Neural cell (in vitro differentiated cells): ENCODE data around the gene ANKRD34B.
A peak's percentile ranks its signal among the peaks of the same experiment; 100 is the strongest.

ENCODE experiments used
- CTCF ChIP-seq: fragments of 450-650 bp; IDR thresholded peaks from 2 replicates; pipeline ENCODE4 v1.5.1; 2014; ENCODE audit warnings: antibody characterized with exemption, mild to moderate bottlenecking, moderate library complexity; ENCODE audit not compliant: poor library complexity, severe bottlenecking
- EZH2 ChIP-seq: fragments of 200-600, 300-800 bp; shearing (Covaris generic), sonication (generic); IDR thresholded peaks from 2 replicates; pipeline ENCODE4 v1.6.1; 2014; ENCODE audit warnings: antibody characterized with exemption, low read length, borderline replicate concordance, mild to moderate bottlenecking; ENCODE audit not compliant: insufficient read depth, poor library complexity, severe bottlenecking
- MXI1 ChIP-seq: fragments of 450-650 bp; conservative IDR thresholded peaks from 2 replicates; pipeline ENCODE4 v1.6.1; 2014; ENCODE audit warnings: antibody characterized with exemption, mild to moderate bottlenecking; ENCODE audit not compliant: poor library complexity, severe bottlenecking
- POLR2AphosphoS5 ChIP-seq: IDR thresholded peaks from 2 replicates; pipeline ENCODE4 v1.6.1; 2012
- REST ChIP-seq: IDR thresholded peaks from 2 replicates; pipeline ENCODE4 v1.6.1; 2012; ENCODE audit warnings: borderline replicate concordance
- SMC3 ChIP-seq: fragments of 450-650 bp; conservative IDR thresholded peaks from 2 replicates; pipeline ENCODE4 v1.6.1; 2014; ENCODE audit warnings: antibody characterized with exemption, mild to moderate bottlenecking, moderate library complexity; ENCODE audit not compliant: poor library complexity
- TAF1 ChIP-seq: IDR thresholded peaks from 2 replicates; pipeline ENCODE4 v1.6.1; 2012; ENCODE audit warnings: low read depth

GRCh38 chr5:80569086-80569960, 757 bp downstream of the ANKRD34B start:
- no peak for TF ChIP-seq CTCF
- TF ChIP-seq MXI1, result peak; percentile 25
- TF ChIP-seq POLR2AphosphoS5, result no peak
- no peak for TF ChIP-seq REST
- no peak for TF ChIP-seq EZH2
- no peak for TF ChIP-seq SMC3
- TF ChIP-seq TAF1, result no peak
